GM23338 (cell line): ENCODE results near the gene PSMG1. TPM values are rescaled to one million over a fixed set of nuclear protein-coding genes. Genes with fewer than 3 reads are reported as not detected.

Experiments
- ATAC-seq: fragments of 200-7000 bp; cut with Tn5 transposase; 3 replicates; pipeline ENCODE4 v1.9.1; 2020
- DNase-seq: peaks from one replicate; pipeline ENCODE4 v3.0.0-alpha.2; 2015; ENCODE audit warnings: low spot score
- H2AFZ ChIP-seq: fragments of 200-600 bp; sonication (generic); 2 replicates; pipeline ENCODE4 v1.8.0; 2016; ENCODE audit warnings: antibody characterized with exemption, mild to moderate bottlenecking, moderate library complexity
- H3F3A ChIP-seq: fragments of 200-600 bp; sonication (generic); replicated peaks from 2 replicates; pipeline ENCODE4 v1.8.0; 2017; ENCODE audit warnings: antibody characterized with exemption, mixed run types, low read depth
- H3K27ac ChIP-seq: fragments of 200-600 bp; sonication (generic); 2 replicates; pipeline ENCODE4 v1.6.1; 2016; ENCODE audit warnings: low read depth
- H3K27me3 ChIP-seq: fragments of 200-600 bp; sonication (generic); 2 replicates; pipeline ENCODE4 v1.8.0; 2016; ENCODE audit warnings: mild to moderate bottlenecking, mixed run types, moderate library complexity; ENCODE audit not compliant: insufficient read depth
- H3K36me3 ChIP-seq: fragments of 200-600 bp; sonication (generic); 2 replicates; pipeline ENCODE4 v1.8.0; 2016; ENCODE audit warnings: mild to moderate bottlenecking; ENCODE audit not compliant: insufficient read depth
- H3K4me1 ChIP-seq: fragments of 200-600 bp; sonication (generic); 2 replicates; pipeline ENCODE4 v1.8.0; 2016; ENCODE audit warnings: mild to moderate bottlenecking, moderate library complexity; ENCODE audit not compliant: insufficient read depth
- H3K4me2 ChIP-seq: fragments of 200-600 bp; sonication (generic); 2 replicates; pipeline ENCODE4 v1.7.1; 2017; ENCODE audit warnings: mixed run types
- H3K4me3 ChIP-seq: fragments of 200-600 bp; sonication (generic); 2 replicates; pipeline ENCODE4 v1.6.1; 2016; ENCODE audit warnings: mixed run types
- H3K79me2 ChIP-seq: fragments of 200-600 bp; sonication (generic); replicated peaks from 2 replicates; pipeline ENCODE4 v1.8.0; 2017; ENCODE audit warnings: mild to moderate bottlenecking; ENCODE audit not compliant: insufficient read depth
- H3K9me2 ChIP-seq: fragments of 200-600 bp; sonication (generic); 2 replicates; pipeline ENCODE4 v1.8.0; 2017; ENCODE audit not compliant: insufficient read depth
- H4K20me1 ChIP-seq: fragments of 200-600 bp; sonication (generic); replicated peaks from 2 replicates; pipeline ENCODE4 v1.8.0; 2017; ENCODE audit warnings: mild to moderate bottlenecking; ENCODE audit not compliant: insufficient read depth
- H3K27ac Mint-ChIP-seq: 2 replicates; pipeline ENCODE4 v1.8.0; 2020; ENCODE audit warnings: inconsistent platforms, mild to moderate bottlenecking, moderate library complexity, mixed read lengths
- H3K27me3 Mint-ChIP-seq: 3 replicates; pipeline ENCODE4 v1.8.0; 2022; ENCODE audit warnings: low read depth, mild to moderate bottlenecking, moderate library complexity, mixed read lengths, inconsistent platforms; ENCODE audit not compliant: insufficient read depth, poor library complexity
- H3K36me3 Mint-ChIP-seq: 3 replicates; pipeline ENCODE4 v1.8.0; 2021; ENCODE audit warnings: low read depth, mild to moderate bottlenecking, inconsistent platforms, moderate library complexity, mixed read lengths
- H3K4me1 Mint-ChIP-seq: 3 replicates; pipeline ENCODE4 v1.8.0; 2020; ENCODE audit warnings: mild to moderate bottlenecking, inconsistent platforms, mixed read lengths
- H3K4me3 Mint-ChIP-seq: 3 replicates; pipeline ENCODE4 v1.8.0; 2021; ENCODE audit warnings: moderate library complexity, mild to moderate bottlenecking, inconsistent platforms, mixed read lengths
- H3K9me3 Mint-ChIP-seq: 3 replicates; pipeline ENCODE4 v1.8.0; 2020; ENCODE audit warnings: moderate library complexity, mild to moderate bottlenecking, inconsistent platforms, mixed read lengths
- EZH2 ChIP-seq: fragments of 200-600 bp; sonication (generic); IDR thresholded peaks from one replicate; pipeline ENCODE4 v1.8.0; 2017; ENCODE audit warnings: antibody characterized with exemption, mild to moderate bottlenecking, low read depth; ENCODE audit not compliant: unreplicated experiment
- ZNF331 ChIP-seq: fragments of 250-450 bp; sonication (Bioruptor Pico); IDR thresholded peaks from 2 replicates; pipeline ENCODE4 v1.5.0; 2020; ENCODE audit warnings: low read depth, mild to moderate bottlenecking, moderate library complexity
- ZNF462 ChIP-seq: fragments of 250-450 bp; sonication (Bioruptor Pico); IDR thresholded peaks from 2 replicates; pipeline ENCODE4 v1.5.0; 2020; ENCODE audit warnings: mild to moderate bottlenecking, moderate library complexity
- polyA plus RNA-seq: library from polyadenylated mRNA; unstranded; fragments of >200 nt; fragmentation: Nextera tagmentation; extraction: Ambion mirVana; gene quantifications from 2 replicates; pipeline ENCODE4 v1.2.1, GENCODE V29; 2016
- total RNA-seq: library from RNA; depleted of rRNA; stranded (reverse); fragments of >200 nt; shearing (Covaris generic); gene quantifications from 2 replicates; pipeline ENCODE4 v1.2.3, GENCODE V29; 2014

The PSMG1 gene
- total and polyA plus RNA-seq, 2 experiments from 2014 or later = 78.4 to 158 TPM

- DNase-seq (no peak), ATAC-seq (no peak)
- H3K36me3 Mint-ChIP-seq = peaks cover 55% of the 10 kb centered on the region
- Histone ChIP-seq H3K27me3 (no peaks in the 10 kb centered on the region), H3K4me1 (peaks cover 7% of the 10 kb centered on the region; the same call in 1 of the 2 replicates), H3K4me3 (no peak overlapping the region), H2AFZ (no peak overlapping the region), H3K4me2 (no peak overlapping the region), H4K20me1 (peaks cover 16% of the 10 kb centered on the region), H3K36me3 (peaks cover 4% of the 10 kb centered on the region; the same call in 1 of the 2 replicates), H3K79me2 (peaks cover 45% of the 10 kb centered on the region), H3F3A (no peaks in the 10 kb centered on the region), H3K27ac (no peak overlapping the region), H3K9me2 (no peaks in the 10 kb centered on the region)
- no peak overlapping the region for H3K27ac Mint-ChIP-seq
- H3K4me1 Mint-ChIP-seq = peaks cover 10% of the 10 kb centered on the region; the same call in 2 of the 3 replicates
- no peak for TF ChIP-seq ZNF462 (CRISPR knock-in tag)
- peaks cover 8% of the 10 kb centered on the region for H3K27me3 Mint-ChIP-seq
- H3K4me3 Mint-ChIP-seq = no peak overlapping the region
- H3K9me3 Mint-ChIP-seq = no peaks in the 10 kb centered on the region
Observed at GRCh38 chr21:39178421-39178820, 4.8 kb downstream of the PSMG1 start.

- Histone ChIP-seq H3K4me1 (no peaks in the 10 kb centered on the region), H3K79me2 (peaks cover 30% of the 10 kb centered on the region), H3K27me3 (no peaks in the 10 kb centered on the region), H2AFZ (no peak overlapping the region), H3K4me2 (no peak overlapping the region), H4K20me1 (peaks cover 10% of the 10 kb centered on the region; the same call in 1 of the 2 replicates), H3K4me3 (no peak overlapping the region), H3K27ac (0 out of 2 replicates have a peak overlapping the region, but pooled peaks have one; percentile 11), H3K36me3 (peaks cover 8% of the 10 kb centered on the region; the same call in 1 of the 2 replicates), H3K9me2 (no peaks in the 10 kb centered on the region), H3F3A (no peaks in the 10 kb centered on the region)
- Mint-ChIP-seq H3K4me3 (no peak overlapping the region), H3K9me3 (no peaks in the 10 kb centered on the region), H3K4me1 (no peaks in the 10 kb centered on the region), H3K27ac (no peak overlapping the region), H3K36me3 (peaks cover 70% of the 10 kb centered on the region), H3K27me3 (no peaks in the 10 kb centered on the region)
- ATAC-seq = no peak
- no peak for DNase-seq
- no peak for TF ChIP-seq EZH2
- TF ChIP-seq ZNF462 (CRISPR knock-in tag) = no peak
- TF ChIP-seq ZNF331 (CRISPR knock-in tag) = no peak
Observed at GRCh38 chr21:39176271-39176709, 7.0 kb downstream of the PSMG1 start.
